Measurements from ENCODE around the gene GRSF1. TPM values are rescaled to one million over a fixed set of nuclear protein-coding genes. Genes with fewer than 3 reads are reported as not detected.
A peak's percentile ranks its signal among the peaks of the same experiment; 100 is the strongest.

GRSF1 gene
- 79.5 to 84.6 TPM (median 83.4 TPM) in 3 replicates for total RNA-seq
- long read RNA-seq, full-length matches to known transcripts, result 178 of 232 reads
- long read RNA-seq, partial matches to known transcripts, result 31 of 232 reads
- long read RNA-seq, other reads (novel, unspliced or antisense), result 23 of 232 reads

- no peaks in the 10 kb centered on the region for H3K9me3 Mint-ChIP-seq (ENCODE audit: low read depth)
- DNase-seq (ENCODE audit: low spot score), result peak; percentile 97
- peaks cover 4% of the 10 kb centered on the region for H3K36me3 Mint-ChIP-seq (ENCODE audit: low read depth)
- H3K27ac Mint-ChIP-seq (ENCODE audit: unreplicated experiment), result peak within 1 kb of the TSS; percentile 97
- peak within 1 kb of the TSS; percentile 95 for H3K4me3 Mint-ChIP-seq (ENCODE audit: unreplicated experiment)
- peaks cover 20% of the 10 kb centered on the region for H3K4me1 Mint-ChIP-seq (ENCODE audit: low read depth)
- no peaks in the 10 kb centered on the region for H3K27me3 Mint-ChIP-seq (ENCODE audit: low read depth)
- TF ChIP-seq CTCF (IDR thresholded peaks at IDR 0.05), result peak; percentile 60
Observed at GRCh38 chr4:70839589-70840093, at the start of gene GRSF1. Gene GRSF1, minus strand, starts transcription at chr4:70839890. Its CDS starts 63 bp downstream, at chr4:70839827.

- no peaks in the 10 kb centered on the region for H3K36me3 Mint-ChIP-seq (ENCODE audit: low read depth)
- DNase-seq (ENCODE audit: low spot score), result no peak
- H3K4me1 Mint-ChIP-seq (ENCODE audit: low read depth), result no peaks in the 10 kb centered on the region
- H3K4me3 Mint-ChIP-seq (ENCODE audit: unreplicated experiment), result no peak overlapping the region
- H3K27ac Mint-ChIP-seq (ENCODE audit: unreplicated experiment), result no peak overlapping the region
- H3K27me3 Mint-ChIP-seq (ENCODE audit: low read depth), result no peaks in the 10 kb centered on the region
- H3K9me3 Mint-ChIP-seq (ENCODE audit: low read depth), result peaks cover 3% of the 10 kb centered on the region
- TF ChIP-seq CTCF (IDR thresholded peaks at IDR 0.05), result no peak
Observed at GRCh38 chr4:70885174-70885573, 45.5 kb upstream of the GRSF1 start.

GRCh38 chr4:70880739-70881138, 41.0 kb upstream of the GRSF1 start:
- H3K4me3 Mint-ChIP-seq (ENCODE audit: unreplicated experiment), result no peak overlapping the region
- H3K36me3 Mint-ChIP-seq (ENCODE audit: low read depth), result no peaks in the 10 kb centered on the region
- no peak overlapping the region for H3K27ac Mint-ChIP-seq (ENCODE audit: unreplicated experiment)
- no peaks in the 10 kb centered on the region for H3K4me1 Mint-ChIP-seq (ENCODE audit: low read depth)
- no peak for DNase-seq (ENCODE audit: low spot score)
- H3K9me3 Mint-ChIP-seq (ENCODE audit: low read depth), result peaks cover 3% of the 10 kb centered on the region
- no peaks in the 10 kb centered on the region for H3K27me3 Mint-ChIP-seq (ENCODE audit: low read depth)
- TF ChIP-seq CTCF (IDR thresholded peaks at IDR 0.05), result no peak

- no peak for TF ChIP-seq CTCF (IDR thresholded peaks at IDR 0.05)
Observed at GRCh38 chr4:70877556-70877955, 37.9 kb upstream of the GRSF1 start.

GRCh38 chr4:70874268-70875156, 34.8 kb upstream of the GRSF1 start:
- H3K27me3 Mint-ChIP-seq (ENCODE audit: low read depth), result no peaks in the 10 kb centered on the region
- no peaks in the 10 kb centered on the region for H3K36me3 Mint-ChIP-seq (ENCODE audit: low read depth)
- no peak overlapping the region for H3K4me3 Mint-ChIP-seq (ENCODE audit: unreplicated experiment)
- no peak for TF ChIP-seq CTCF (IDR thresholded peaks at IDR 0.05)
- no peak overlapping the region for H3K27ac Mint-ChIP-seq (ENCODE audit: unreplicated experiment)
- no peak for DNase-seq (ENCODE audit: low spot score)
- no peaks in the 10 kb centered on the region for H3K9me3 Mint-ChIP-seq (ENCODE audit: low read depth)
- peaks cover 4% of the 10 kb centered on the region for H3K4me1 Mint-ChIP-seq (ENCODE audit: low read depth)

More at GRCh38 chr4:70877556-70877955, 37.9 kb upstream of the GRSF1 start:
- Mint-ChIP-seq H3K9me3 (ENCODE audit: low read depth) (no peaks in the 10 kb centered on the region), H3K27ac (ENCODE audit: unreplicated experiment) (no peak overlapping the region), H3K27me3 (ENCODE audit: low read depth) (no peaks in the 10 kb centered on the region), H3K36me3 (ENCODE audit: low read depth) (no peaks in the 10 kb centered on the region), H3K4me3 (ENCODE audit: unreplicated experiment) (no peak overlapping the region), H3K4me1 (ENCODE audit: low read depth) (peaks cover 4% of the 10 kb centered on the region)
- no peak for DNase-seq (ENCODE audit: low spot score)
